CD4-positive, alpha-beta T cell (primary cell): ENCODE results near the gene MASP1. TPM values are rescaled to one million over a fixed set of nuclear protein-coding genes. Genes with fewer than 3 reads are reported as not detected.
"Not testable (repeated sequence)": the region's sequence is repeated elsewhere in the genome, so short reads cannot be mapped to it uniquely, and the experiment has no call there.

ENCODE experiments used
- ATAC-seq: fragments of 200-7000 bp; cut with Tn5 transposase; one replicate; pipeline ENCODE4 v1.10.0; 2022; ENCODE audit warnings: mild to moderate bottlenecking; ENCODE audit not compliant: poor library complexity
- CTCF ChIA-PET: fragments of 350-600 bp; sonication (Branson Sonifier 250); formaldehyde crosslinking; loops from one replicate; lab custom pipeline; 2021; ENCODE audit warnings: antibody characterized with exemption, inconsistent platforms; lab: Charles Lee
- POLR2A ChIA-PET: fragments of 350-600 bp; sonication (Branson Sonifier 250); formaldehyde crosslinking; loops from one replicate; lab custom pipeline; 2021; ENCODE audit warnings: antibody characterized with exemption, inconsistent platforms; lab: Charles Lee
- DNase-seq, 14 experiments: peaks; one replicate each; pipeline ENCODE4 v3.0.0-alpha.2; 2013 to 2020; ENCODE audit warnings: mixed read lengths in 2 of 14
- H3K27ac ChIP-seq, 2 donors: one replicate each; pipeline versions ENCODE4 v1.5.1 to v1.7.0; 2013; ENCODE audit warnings: low read length in 2 of 2, low read depth in 1 of 2, mild to moderate bottlenecking in 1 of 2
- H3K27me3 ChIP-seq, 2 experiments: 1 replicate in 1 of 2; 2 replicates in 1 of 2; pipeline versions ENCODE4 v1.6.1 to v1.7.0; 2013; ENCODE audit warnings: low read length in 2 of 2, control low read depth in 1 of 2, mild to moderate bottlenecking in 1 of 2, moderate library complexity in 1 of 2; ENCODE audit not compliant: insufficient read depth in 2 of 2, control insufficient read depth in 1 of 2
- H3K36me3 ChIP-seq: one replicate; pipeline ENCODE4 v1.6.1; 2013; ENCODE audit warnings: low read length, control low read depth; ENCODE audit not compliant: insufficient read depth
- H3K4me1 ChIP-seq: one replicate; pipeline ENCODE4 v1.6.1; 2013; ENCODE audit warnings: low read length, control low read depth; ENCODE audit not compliant: insufficient read depth
- H3K4me3 ChIP-seq: one replicate; pipeline ENCODE4 v1.5.1; 2013; ENCODE audit warnings: mild to moderate bottlenecking, low read length, moderate library complexity
- H3K9me3 ChIP-seq, 2 experiments: 1 replicate in 1 of 2; 2 replicates in 1 of 2; pipeline versions ENCODE4 v1.6.1 to v1.7.0; 2013; ENCODE audit warnings: low read length in 2 of 2, mild to moderate bottlenecking in 2 of 2, control low read depth in 1 of 2, moderate library complexity in 1 of 2; ENCODE audit not compliant: control insufficient read depth in 1 of 2, insufficient read depth in 1 of 2
- H3K27ac Mint-ChIP-seq: one replicate; pipeline ENCODE4 v1.8.0; 2020; ENCODE audit warnings: mixed read lengths
- H3K27me3 Mint-ChIP-seq: one replicate; pipeline ENCODE4 v1.8.0; 2021; ENCODE audit warnings: mixed read lengths
- H3K36me3 Mint-ChIP-seq: one replicate; pipeline ENCODE4 v1.8.0; 2021; ENCODE audit warnings: low read depth, mixed read lengths
- H3K4me1 Mint-ChIP-seq: one replicate; pipeline ENCODE4 v1.8.0; 2021; ENCODE audit warnings: low read depth, mixed read lengths
- H3K4me3 Mint-ChIP-seq: one replicate; pipeline ENCODE4 v1.8.0; 2020; ENCODE audit warnings: mild to moderate bottlenecking, mixed read lengths
- H3K9me3 Mint-ChIP-seq: one replicate; pipeline ENCODE4 v1.8.0; 2020; ENCODE audit warnings: mixed read lengths
- intact Hi-C, 2 experiments: fragments of 100-400 bp; cut with DNase I in 1 of 2; cut with micrococcal nuclease in 1 of 2; formaldehyde crosslinking; loops; one replicate each; pipeline versions ENCODE4 v1.15.1 to v1.9.0; 2023 to 2025; cut with DNase I, micrococcal nuclease
- total RNA-seq, 174 experiments: library from RNA in 2 of 174; stranded (reverse) in 2 of 174; gene quantifications; one replicate each; pipeline ENCODE4 v1.2.3 and lab custom pipeline; 2021 to 2026
- TF ChIP-seq, protein P1 (sequence below): fragments of 200-600 bp; IDR thresholded peaks from one replicate; pipeline ENCODE4 v1.8.0; 2022; ENCODE audit warnings: antibody characterized with exemption, mild to moderate bottlenecking

MASP1 gene
- total RNA-seq, 2 experiments from 2014 or later = not detected

DNA sequence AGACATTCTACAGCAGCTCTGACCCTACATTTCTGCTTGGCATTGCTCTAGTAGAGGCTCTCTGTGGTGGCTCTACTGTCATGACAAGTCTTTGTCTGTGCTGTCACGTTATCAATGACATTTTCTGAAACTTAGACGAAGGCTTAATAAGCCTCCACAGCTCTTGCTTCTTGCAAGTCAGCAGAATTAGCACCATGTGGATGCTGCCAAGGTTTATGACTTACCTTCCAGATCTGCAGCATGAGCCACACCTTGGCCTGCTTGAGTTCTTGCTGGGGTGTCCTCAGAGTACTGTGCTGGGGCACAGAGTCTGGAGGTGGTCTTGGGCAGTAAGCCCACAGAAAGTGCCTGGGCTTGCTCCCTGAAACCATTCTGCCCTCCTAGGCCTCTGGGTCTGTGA, 84.5 kb downstream of the MASP1 start:
- POLR2A ChIA-PET = no interaction called here
- TF ChIP-seq, protein P1, sequence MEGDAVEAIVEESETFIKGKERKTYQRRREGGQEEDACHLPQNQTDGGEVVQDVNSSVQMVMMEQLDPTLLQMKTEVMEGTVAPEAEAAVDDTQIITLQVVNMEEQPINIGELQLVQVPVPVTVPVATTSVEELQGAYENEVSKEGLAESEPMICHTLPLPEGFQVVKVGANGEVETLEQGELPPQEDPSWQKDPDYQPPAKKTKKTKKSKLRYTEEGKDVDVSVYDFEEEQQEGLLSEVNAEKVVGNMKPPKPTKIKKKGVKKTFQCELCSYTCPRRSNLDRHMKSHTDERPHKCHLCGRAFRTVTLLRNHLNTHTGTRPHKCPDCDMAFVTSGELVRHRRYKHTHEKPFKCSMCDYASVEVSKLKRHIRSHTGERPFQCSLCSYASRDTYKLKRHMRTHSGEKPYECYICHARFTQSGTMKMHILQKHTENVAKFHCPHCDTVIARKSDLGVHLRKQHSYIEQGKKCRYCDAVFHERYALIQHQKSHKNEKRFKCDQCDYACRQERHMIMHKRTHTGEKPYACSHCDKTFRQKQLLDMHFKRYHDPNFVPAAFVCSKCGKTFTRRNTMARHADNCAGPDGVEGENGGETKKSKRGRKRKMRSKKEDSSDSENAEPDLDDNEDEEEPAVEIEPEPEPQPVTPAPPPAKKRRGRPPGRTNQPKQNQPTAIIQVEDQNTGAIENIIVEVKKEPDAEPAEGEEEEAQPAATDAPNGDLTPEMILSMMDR = no peak
- intact Hi-C loops = no loop called here
- Mint-ChIP-seq H3K4me3 (no peak overlapping the region), H3K4me1 (no peaks in the 10 kb centered on the region), H3K27me3 (peaks cover 8% of the 10 kb centered on the region), H3K36me3 (no peaks in the 10 kb centered on the region), H3K27ac (no peak overlapping the region), H3K9me3 (no peaks in the 10 kb centered on the region)
- H3K27ac ChIP-seq = no peak overlapping the region
- CTCF ChIA-PET = no interaction called here
- H3K27me3 ChIP-seq = no peaks in the 10 kb centered on the region
- H3K4me3 ChIP-seq = no peak overlapping the region
- H3K36me3 ChIP-seq = no peaks in the 10 kb centered on the region
- ATAC-seq (no peak), DNase-seq (no peak)
- H3K9me3 ChIP-seq = peaks cover 0 to 3% of the 10 kb centered on the region in 2 experiments
- H3K4me1 ChIP-seq = no peaks in the 10 kb centered on the region

DNA sequence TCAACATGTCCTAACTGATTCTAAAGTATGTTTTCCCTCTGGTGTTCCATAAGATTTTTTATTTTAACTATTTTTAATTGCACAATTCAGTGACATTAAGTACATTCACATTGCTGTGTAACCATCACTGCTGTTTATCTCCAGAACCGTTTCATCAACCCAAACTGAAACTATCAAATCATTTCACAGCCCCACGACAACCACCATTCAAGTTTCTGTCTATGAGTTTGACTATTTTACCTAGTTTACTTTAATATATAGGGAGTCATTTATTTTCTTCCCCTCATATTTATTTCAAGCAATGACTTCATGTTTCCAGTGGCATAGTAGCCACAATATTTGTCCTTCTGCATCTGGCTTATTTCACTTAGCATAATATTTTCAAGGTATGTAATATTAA, 85.9 kb downstream of the MASP1 start:
- Histone ChIP-seq H3K4me1 (no peaks in the 10 kb centered on the region), H3K4me3 (no peak overlapping the region), H3K9me3 (peaks cover 0 to 3% of the 10 kb centered on the region in 2 experiments), H3K27ac (no peak overlapping the region), H3K36me3 (no peaks in the 10 kb centered on the region), H3K27me3 (no peaks in the 10 kb centered on the region)
- Mint-ChIP-seq H3K27ac (no peak overlapping the region), H3K4me1 (no peaks in the 10 kb centered on the region), H3K36me3 (no peaks in the 10 kb centered on the region), H3K4me3 (no peak overlapping the region), H3K27me3 (peaks cover 8% of the 10 kb centered on the region), H3K9me3 (no peaks in the 10 kb centered on the region)
- CTCF ChIA-PET = no interaction called here
- POLR2A ChIA-PET = no interaction called here
- intact Hi-C loops = no loop called here
- no peak for DNase-seq
- no peak for ATAC-seq
- TF ChIP-seq, protein P1 = no peak

DNA sequence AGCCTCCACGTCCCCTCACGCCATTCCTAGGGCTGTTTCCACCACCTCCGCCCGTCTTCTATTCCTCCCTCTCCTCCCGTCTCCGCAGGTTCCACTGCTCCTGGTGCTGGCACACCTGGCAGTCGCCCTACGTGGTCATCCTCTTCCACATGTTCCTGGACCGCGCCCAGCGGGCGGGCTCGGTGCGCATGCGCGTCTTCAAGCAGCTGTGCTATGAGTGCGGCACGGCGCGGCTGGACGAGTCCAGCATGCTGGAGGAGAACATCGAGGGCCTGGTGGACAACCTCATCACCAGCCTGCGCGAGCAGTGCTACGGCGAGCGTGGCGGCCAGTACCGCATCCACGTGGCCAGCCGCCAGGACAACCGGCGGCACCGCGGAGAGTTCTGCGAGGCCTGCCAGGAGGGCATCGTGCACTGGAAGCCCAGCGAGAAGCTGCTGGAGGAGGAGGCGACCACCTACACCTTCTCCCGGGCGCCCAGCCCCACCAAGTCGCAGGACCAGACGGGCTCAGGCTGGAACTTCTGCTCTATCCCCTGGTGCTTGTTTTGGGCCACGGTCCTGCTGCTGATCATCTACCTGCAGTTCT, 92.0 kb downstream of the MASP1 start:
- H3K9me3 ChIP-seq, H3K27ac ChIP-seq, H3K27me3 Mint-ChIP-seq, H3K4me1 ChIP-seq, ATAC-seq, H3K9me3 Mint-ChIP-seq, H3K27ac Mint-ChIP-seq, DNase-seq, POLR2A ChIA-PET, CTCF ChIA-PET, H3K36me3 ChIP-seq, H3K4me3 ChIP-seq, H3K4me1 Mint-ChIP-seq, intact Hi-C loops, H3K36me3 Mint-ChIP-seq, H3K4me3 Mint-ChIP-seq, H3K27me3 ChIP-seq: not testable (repeated sequence)

DNA sequence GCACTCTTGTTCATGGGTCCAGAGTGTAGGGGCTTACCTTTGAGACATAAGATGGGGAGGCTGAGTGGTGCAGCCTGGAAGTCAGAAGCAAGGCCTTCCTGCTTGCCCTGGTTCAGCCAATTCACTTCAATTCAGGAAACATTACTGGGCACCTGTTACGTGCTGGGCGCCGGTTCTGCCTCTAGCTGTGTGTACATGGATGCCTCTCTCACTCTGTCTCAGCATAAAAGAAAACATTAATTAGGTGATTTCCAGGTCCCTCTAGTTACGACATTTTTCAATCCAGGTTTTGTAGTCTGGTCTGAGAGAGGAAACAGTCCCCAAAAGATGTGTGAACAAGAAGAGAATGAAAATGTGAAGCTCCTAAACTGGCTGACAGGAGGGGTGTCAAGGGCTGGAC, 93.0 kb downstream of the MASP1 start:
- no peak overlapping the region for H3K4me3 Mint-ChIP-seq
- Histone ChIP-seq H3K4me3 (no peak overlapping the region), H3K36me3 (no peaks in the 10 kb centered on the region), H3K27me3 (no peaks in the 10 kb centered on the region), H3K9me3 (no peaks in the 10 kb centered on the region), H3K4me1 (no peaks in the 10 kb centered on the region), H3K27ac (no peak overlapping the region)
- ChIA-PET CTCF (no interaction called here), POLR2A (no interaction called here)
- DNase-seq = no peak
- peaks cover 15% of the 10 kb centered on the region for H3K27me3 Mint-ChIP-seq
- H3K27ac Mint-ChIP-seq = no peak overlapping the region
- intact Hi-C loops = no loop called here
- H3K36me3 Mint-ChIP-seq = no peaks in the 10 kb centered on the region
- H3K4me1 Mint-ChIP-seq = no peaks in the 10 kb centered on the region
- TF ChIP-seq, protein P1 = no peak
- H3K9me3 Mint-ChIP-seq = no peaks in the 10 kb centered on the region
- no peak for ATAC-seq
